OCI-LY7 (cell line): ENCODE results near the gene EPHA6.

Experiments used
- EZH2phosphoT487 ChIP-seq: fragments of 200-600 bp; sonication (generic); IDR thresholded peaks from 2 replicates; pipeline ENCODE4 v1.6.1; 2018; ENCODE audit warnings: low read depth, borderline replicate concordance, mild to moderate bottlenecking, mixed run types, antibody characterized with exemption, low read length, moderate library complexity, mixed read lengths
- TF ChIP-seq, protein P1 (sequence below): fragments of 200-600 bp; sonication (generic); conservative IDR thresholded peaks from 2 replicates; pipeline ENCODE4 v1.5.1; 2014; ENCODE audit warnings: mild to moderate bottlenecking, antibody characterized with exemption, low read length, moderate library complexity, mixed read lengths

DNA sequence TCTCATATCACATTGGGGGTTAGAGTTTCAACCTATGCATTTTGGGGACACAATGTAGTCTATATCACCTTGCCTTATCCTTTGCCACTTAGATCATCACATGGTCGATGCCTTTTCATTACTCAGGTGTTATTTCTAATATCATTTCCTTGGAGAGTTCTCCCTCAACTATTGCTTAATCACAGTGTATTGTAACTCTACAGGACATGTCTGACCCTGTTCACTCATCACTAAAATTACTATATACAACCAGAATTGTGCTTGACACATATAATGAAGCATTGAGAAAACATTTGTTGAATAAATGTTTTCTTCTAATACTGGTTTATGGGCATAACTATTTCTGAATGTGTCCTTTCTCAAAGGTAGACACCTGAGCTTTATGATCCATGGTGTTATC lies 207.4 kb downstream of the EPHA6 start:
- TF ChIP-seq, protein P1, sequence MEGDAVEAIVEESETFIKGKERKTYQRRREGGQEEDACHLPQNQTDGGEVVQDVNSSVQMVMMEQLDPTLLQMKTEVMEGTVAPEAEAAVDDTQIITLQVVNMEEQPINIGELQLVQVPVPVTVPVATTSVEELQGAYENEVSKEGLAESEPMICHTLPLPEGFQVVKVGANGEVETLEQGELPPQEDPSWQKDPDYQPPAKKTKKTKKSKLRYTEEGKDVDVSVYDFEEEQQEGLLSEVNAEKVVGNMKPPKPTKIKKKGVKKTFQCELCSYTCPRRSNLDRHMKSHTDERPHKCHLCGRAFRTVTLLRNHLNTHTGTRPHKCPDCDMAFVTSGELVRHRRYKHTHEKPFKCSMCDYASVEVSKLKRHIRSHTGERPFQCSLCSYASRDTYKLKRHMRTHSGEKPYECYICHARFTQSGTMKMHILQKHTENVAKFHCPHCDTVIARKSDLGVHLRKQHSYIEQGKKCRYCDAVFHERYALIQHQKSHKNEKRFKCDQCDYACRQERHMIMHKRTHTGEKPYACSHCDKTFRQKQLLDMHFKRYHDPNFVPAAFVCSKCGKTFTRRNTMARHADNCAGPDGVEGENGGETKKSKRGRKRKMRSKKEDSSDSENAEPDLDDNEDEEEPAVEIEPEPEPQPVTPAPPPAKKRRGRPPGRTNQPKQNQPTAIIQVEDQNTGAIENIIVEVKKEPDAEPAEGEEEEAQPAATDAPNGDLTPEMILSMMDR = no peak
- TF ChIP-seq EZH2phosphoT487 = no peak
